ENCODE measurements around the gene AFF3. TPM values are rescaled to one million over a fixed set of nuclear protein-coding genes. Genes with fewer than 3 reads are reported as not detected.
A peak's percentile ranks its signal among the peaks of the same experiment; 100 is the strongest.

The AFF3 gene
- polyA plus RNA-seq, 3 donors = 13.5 to 25.5 (median 18.3) TPM

GRCh38 chr2:99607861-99608491 lies 534.4 kb downstream of the AFF3 start:
- DNase-seq = no peak

- DNase-seq = no peak
Observed at GRCh38 chr2:99607454-99607853, 534.9 kb downstream of the AFF3 start.

GRCh38 chr2:99605036-99605435 lies 537.4 kb downstream of the AFF3 start:
- no peak for DNase-seq

GRCh38 chr2:99602476-99602875 lies 539.9 kb downstream of the AFF3 start:
- no peak for DNase-seq

- peak; percentile 79 for DNase-seq
Observed at GRCh38 chr2:99600981-99601651, 541.3 kb downstream of the AFF3 start.

- DNase-seq = peak; percentile 41
Observed at GRCh38 chr2:99598441-99598840, 543.9 kb downstream of the AFF3 start.

GRCh38 chr2:99597616-99598015 lies 544.8 kb downstream of the AFF3 start:
- no peak for DNase-seq

- no peak for DNase-seq
Observed at GRCh38 chr2:99595373-99595772, 547.0 kb downstream of the AFF3 start.

GRCh38 chr2:99593692-99594427 lies 548.5 kb downstream of the AFF3 start:
- DNase-seq = no peak

- DNase-seq = no peak
Observed at GRCh38 chr2:99576775-99577174, 565.6 kb downstream of the AFF3 start.

- no peak for DNase-seq
Observed at GRCh38 chr2:99573634-99574251, 568.6 kb downstream of the AFF3 start.

GRCh38 chr2:99572373-99573164 lies 569.8 kb downstream of the AFF3 start:
- no peak for DNase-seq

- no peak for DNase-seq
Observed at GRCh38 chr2:99571954-99572353, 570.4 kb downstream of the AFF3 start.

- DNase-seq = no peak
Observed at GRCh38 chr2:99571533-99571932, 570.9 kb downstream of the AFF3 start.

GRCh38 chr2:99571021-99571420 lies 571.4 kb downstream of the AFF3 start:
- DNase-seq = no peak

GRCh38 chr2:99569386-99569785 lies 573.0 kb downstream of the AFF3 start:
- no peak for DNase-seq

- no peak for DNase-seq
Observed at GRCh38 chr2:99565227-99565626, 577.2 kb downstream of the AFF3 start.

GRCh38 chr2:99562516-99562915 lies 579.9 kb downstream of the AFF3 start:
- DNase-seq = no peak

GRCh38 chr2:99561804-99562203 lies 580.6 kb downstream of the AFF3 start:
- no peak for DNase-seq

GRCh38 chr2:99559075-99559662 lies 583.2 kb downstream of the AFF3 start:
- peak; percentile 69 for DNase-seq

GRCh38 chr2:99555404-99555803 lies 587.0 kb downstream of the AFF3 start:
- no peak for DNase-seq
